ENCODE measurements around the gene GMEB2.
"Not testable (repeated sequence)": the region's sequence is repeated elsewhere in the genome, so short reads cannot be mapped to it uniquely, and the experiment has no call there.

The GMEB2 gene

DNA sequence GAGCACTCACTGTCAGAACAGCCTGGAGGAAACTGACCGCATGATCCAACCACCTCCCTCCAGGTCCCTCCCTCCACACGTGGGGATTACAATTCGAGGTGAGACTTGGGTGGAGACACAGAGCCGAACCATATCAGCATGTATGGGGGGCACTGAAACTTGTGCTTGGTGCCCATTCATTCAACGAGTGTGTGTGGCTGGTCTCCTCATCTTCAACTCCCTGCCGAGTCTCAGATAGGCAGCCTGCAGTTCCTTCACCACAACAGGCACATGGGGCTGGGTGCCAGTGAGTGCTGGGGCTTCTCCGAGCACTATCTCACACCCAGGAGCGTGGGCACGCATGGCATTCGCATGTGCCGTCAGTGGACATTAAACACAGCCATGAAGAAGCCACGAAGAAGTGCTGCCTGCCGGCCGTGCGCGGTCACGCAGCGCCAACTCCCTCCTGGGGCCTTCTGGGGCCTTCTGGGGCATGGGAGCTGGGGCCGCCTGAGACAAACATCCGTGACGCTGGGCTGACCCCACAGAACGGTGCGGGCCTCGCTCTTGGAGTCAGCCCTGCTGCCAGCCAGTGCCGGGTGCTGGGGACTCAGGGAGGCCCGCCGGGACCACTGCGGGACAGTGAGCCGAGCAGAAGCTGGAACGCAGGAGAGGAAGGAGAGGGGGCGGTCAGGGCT is 30.5 kb upstream of the GMEB2 start:
- no peak for DNase-seq (ENCODE audit: low spot score)

DNA sequence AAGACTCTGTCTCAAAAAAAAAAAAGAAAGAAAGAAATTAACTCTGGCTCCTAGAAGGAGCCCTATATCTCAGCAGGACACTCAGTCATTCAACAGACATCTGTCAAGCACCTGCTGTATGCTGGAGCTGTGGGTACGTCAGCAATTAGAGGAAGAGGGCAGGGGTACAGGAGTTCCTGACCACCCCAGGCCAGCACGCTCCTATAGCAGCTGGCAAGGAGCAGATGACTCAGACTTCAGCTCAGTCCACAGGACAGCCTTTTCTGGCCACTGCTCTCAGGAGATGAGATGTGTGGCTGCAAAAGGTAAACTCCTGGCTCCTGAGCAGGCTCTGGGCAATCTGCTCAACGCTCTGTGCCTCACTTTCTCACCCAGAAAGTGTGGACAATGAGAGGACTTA is 29.6 kb upstream of the GMEB2 start:
- no peak for DNase-seq (ENCODE audit: low spot score)

DNA sequence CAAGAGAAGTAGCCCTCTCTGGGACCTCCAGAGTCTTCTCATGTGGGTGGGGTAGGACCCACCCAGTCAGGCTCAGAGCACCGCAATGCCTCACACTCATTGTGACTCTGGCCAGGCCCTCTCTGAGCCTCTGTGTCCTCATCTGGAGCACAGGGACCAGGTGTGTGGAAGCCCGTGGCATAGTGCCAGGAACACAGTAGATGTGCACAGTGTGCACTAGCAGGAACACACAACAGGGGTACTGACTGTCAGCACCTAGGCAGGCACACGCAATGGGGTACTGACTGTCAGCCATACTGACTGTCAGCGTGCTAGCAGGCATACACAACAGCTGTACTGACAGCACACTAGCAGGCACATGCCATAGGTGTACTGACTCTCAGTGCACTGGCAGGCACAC is 28.3 kb upstream of the GMEB2 start:
- DNase-seq (ENCODE audit: low spot score), result no peak

DNA sequence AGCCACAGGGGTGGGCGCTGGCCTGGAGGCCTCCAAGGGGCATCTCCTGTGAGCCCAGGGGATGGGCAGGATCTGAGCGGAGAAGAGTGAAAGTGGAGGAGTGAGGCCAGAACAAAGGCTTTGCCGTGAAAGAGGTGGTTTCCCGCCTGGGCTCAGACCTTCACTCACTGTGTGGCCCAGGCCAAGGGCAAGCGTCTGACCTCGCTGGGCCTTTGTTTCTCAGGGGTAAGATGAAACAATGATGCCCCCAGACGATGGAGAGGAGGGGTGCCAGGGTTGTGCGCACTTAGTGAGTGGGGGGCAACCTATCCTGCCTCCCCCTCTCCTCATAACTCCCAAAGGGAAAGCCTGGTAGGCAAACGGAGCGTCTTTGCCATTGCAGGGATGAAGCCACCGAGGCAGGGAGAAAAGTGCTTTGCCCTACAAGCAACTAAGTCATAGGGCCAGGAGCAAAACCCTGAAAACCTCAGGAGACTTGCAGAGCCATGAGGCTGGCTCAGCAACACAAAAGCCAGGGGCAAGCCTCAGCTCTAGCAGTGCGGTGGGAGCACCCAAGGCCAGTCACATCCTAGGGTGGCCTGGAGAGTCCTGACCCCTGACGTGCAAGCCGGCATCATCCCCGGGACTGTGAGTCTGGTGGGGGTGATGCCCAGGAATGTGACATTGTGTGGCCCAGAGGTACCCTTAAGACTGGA is 27.2 kb upstream of the GMEB2 start:
- DNase-seq (ENCODE audit: low spot score), result no peak

DNA sequence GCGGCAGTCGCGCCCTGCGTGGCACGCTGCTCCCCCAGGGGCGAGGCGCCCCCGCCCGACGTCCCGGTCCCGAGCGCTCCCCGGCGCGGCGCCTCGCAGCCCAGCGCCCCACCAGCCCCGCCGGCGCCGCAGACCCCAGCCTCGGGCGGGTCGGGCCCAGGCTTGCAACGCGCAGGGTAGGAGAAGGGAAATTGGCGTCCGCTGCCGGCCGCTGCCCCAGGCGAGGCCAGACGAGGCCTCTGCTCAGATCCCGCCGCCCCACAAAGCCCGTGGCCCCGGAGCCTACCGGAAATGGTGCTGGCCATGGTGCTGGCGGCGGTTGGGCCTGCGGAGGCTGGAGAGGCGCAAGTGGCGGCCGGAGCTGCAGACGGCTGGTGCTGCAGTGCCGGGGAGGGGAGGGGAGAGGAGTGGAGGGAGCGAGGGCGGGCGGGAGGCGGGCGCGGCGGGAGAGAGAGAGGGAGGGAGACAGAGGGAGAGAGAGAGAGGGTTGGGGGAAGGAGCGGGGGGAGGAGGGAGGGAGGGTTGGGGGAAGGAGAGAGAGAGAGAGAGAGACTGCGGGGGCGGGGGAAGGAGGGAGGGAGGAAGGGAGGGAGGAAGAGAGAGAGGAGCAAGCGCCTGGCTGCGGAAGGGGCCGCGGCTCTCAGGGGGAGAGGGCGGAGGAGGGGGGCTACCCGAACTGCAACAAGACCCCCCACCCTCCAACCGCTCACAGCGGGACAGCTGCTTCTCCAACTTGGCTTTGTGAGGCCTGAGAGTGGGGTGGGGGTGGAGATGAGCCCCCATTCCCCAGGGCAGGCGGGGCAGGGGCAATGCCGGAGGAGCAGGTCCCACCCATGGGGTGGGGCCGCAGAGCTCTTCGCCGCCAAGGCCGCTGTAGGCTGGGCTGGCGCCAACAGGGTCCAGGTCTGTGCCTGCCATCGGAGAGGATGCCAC is 26.4 kb upstream of the GMEB2 start, which contains the start of gene STMN3:
Gene STMN3 (minus strand): TSS at position 384 of the 933 bp plus-strand sequence. CDS start 79 bp downstream, at position 305.
- DNase-seq (ENCODE audit: low spot score), result peak; percentile 88

DNA sequence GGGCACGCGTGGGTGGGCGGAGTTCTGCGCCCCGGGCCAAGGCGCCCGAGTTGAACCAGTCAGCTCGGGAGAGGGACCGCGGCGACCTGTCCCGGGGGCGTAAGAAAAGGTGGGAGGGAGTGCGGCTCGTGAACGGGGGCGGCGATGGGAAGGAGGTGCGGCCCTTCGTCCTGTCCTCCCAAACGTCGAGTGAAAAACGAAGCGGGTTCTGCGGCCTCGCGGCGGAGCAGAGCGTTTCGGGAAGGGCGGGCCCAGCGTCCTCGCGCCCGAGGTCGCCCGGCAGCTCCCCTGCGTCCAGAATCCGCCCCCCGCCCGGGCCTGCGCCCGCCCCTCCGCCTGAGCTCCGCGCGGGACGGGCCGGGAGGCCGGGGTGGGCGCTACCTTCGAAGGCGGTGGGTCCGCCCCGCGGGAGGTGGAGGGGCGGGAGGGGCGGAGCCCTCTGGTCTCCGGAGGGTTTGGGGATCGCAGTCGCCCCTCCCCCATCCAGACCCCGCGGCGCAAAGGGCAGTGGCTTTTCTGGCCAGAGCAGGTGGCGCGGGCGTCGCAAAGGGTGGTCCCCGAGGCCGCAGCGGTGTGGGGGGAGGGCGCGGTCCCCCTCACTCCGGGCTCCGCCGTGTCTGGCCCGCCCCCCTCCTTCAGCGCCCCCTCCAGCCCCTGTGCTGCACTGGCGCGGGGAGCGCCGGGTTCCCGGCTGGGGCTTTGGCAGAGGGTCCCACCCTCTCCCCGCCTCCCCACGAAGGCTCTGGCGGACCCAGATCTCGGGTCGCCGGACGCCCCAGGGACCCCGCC is 25.5 kb upstream of the GMEB2 start:
- no peak for DNase-seq (ENCODE audit: low spot score)

DNA sequence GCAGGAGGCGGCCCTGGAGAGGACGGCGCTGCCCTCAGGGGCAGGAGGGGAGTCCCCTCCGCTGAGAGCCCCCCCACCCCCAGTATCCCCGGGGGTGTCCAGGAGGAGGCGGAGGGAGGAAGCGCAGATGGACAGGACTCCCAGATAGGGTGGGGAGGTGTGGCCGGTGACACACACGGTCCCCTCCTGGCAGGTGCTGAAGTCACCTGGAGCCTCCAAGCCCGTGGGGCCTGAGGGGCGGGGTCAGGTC is 25.0 kb upstream of the GMEB2 start:
- DNase-seq (ENCODE audit: low spot score), result no peak

DNA sequence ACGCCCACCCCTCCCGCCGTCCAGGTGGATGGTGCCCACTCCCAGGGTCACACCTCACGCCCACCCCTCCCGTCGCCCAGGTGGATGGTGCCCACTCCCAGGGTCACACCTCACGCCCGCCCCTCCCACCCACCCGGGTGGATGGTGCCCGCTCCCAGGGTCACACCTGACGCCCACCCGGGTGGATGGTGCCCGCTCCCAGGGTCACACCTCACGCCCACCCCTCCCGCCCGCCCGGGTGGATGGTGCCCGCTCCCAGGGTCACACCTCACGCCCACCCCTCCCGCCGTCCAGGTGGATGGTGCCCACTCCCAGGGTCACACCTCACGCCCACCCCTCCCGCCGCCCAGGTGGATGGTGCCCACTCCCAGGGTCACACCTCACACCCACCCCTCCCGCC is 23.6 kb upstream of the GMEB2 start:
- not testable (repeated sequence) for DNase-seq (ENCODE audit: low spot score)

DNA sequence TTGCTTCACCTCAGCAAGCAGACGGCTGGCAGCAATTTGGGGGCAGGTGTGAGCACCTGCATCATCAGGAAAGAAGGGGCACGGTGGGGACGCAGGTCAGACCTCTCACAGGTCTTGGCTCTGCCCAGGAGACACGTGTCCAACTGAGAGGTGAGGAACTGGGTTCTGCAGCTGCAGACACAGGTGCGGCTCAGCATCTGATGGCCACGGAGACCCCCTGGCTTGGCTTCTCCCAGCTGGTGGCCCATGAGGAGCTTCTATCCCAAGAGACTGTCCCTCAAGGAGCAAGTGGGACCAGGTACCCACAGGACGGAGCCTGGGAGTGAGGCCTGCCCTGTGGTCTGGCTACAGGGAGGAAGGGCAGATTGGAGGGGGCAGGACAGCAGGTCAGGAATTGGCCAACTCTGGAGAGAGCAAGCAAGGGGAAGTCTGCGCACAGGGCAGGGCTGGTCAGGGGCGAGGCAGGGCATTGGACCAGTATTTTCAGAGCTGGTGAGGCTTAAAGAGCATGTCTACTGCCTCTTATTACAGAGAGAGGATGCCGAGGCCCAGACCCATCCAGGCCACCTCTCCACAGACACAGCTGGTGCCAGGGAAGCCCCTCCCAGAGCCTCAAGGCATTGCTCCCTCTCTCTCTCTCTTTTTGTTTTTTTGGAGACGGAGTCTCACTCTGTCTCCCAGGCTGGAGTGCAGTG is 22.1 kb upstream of the GMEB2 start:
- no peak for DNase-seq (ENCODE audit: low spot score)

DNA sequence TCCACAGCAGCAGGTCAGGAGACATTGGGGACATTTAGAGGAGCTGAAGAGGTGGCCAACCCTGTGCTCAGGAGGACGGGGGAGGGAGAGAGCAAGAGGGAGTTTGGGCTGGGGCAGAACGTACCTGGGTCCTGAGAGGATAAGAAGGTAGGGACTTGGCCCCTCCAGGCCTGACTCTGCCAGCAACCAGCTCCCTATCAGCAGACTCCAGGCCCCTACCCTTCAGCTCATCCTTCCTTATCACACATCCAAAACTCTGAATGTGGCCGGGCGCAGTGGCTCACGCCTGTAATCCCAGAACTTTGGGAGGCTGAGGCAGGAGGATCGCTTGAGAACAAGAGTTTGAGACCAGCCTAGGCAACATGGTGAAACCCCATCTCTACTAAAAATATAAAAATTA is 21.3 kb upstream of the GMEB2 start:
- DNase-seq (ENCODE audit: low spot score), result no peak

DNA sequence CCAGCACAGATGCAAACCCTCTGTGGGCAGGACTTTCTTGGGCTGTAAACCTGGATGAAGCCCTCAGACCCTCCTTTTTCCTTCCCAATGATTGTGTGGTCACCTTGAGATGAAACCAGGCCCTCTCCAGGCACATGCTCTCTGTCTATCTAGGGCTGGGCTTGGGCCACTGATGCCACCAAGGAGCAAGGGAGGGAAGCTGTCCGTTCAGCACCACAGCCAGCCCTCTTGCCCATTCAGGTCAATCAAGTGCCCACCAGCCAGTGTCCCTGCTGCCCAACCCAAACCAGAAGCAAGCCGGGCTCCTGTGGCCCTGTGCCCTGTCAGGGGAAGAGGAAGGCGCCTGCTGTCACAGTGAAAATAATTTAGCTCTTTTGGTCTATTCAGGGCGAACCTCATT is 18.3 kb upstream of the GMEB2 start:
- DNase-seq (ENCODE audit: low spot score), result no peak

DNA sequence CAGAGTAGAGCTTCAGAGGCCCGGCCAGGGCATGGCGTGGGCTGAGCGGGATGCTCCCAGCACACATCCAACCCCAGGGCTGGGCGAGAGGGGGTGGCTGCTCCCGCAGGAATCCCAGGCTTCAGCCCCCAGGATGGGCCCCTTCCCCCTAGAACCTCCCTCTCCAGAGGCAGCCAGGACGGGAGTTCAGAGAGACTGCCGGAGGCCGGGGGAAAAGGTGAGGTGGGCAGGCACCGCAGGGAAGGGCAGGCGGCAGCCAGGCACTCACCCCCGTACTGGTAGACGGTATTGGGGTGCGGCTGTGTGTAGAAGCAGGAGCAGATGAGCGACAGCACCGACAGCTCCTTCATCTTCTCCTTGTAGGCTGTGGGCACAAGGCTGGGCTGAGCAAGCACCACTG is 17.0 kb upstream of the GMEB2 start:
- no peak for DNase-seq (ENCODE audit: low spot score)

DNA sequence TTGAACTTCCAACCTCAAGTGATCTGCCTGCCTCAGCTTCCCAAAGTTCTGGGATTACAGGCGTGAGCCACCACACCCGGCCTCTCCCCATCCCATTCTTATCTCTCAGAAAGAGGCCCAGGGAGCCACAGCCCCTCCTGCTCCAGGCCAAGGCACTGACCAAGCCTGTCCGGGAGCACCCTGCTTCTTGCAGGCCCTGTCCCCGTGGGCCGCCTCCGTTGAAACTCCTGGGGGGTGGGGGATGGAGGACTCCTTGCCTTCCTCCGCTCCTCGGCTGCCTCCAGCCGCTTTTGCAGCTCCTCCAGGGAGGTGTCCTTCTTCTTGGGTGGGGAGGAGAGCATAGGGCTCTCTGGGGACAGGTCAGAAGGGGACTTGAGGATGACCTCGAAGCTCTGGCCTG is 16.6 kb upstream of the GMEB2 start:
- DNase-seq (ENCODE audit: low spot score), result no peak

DNA sequence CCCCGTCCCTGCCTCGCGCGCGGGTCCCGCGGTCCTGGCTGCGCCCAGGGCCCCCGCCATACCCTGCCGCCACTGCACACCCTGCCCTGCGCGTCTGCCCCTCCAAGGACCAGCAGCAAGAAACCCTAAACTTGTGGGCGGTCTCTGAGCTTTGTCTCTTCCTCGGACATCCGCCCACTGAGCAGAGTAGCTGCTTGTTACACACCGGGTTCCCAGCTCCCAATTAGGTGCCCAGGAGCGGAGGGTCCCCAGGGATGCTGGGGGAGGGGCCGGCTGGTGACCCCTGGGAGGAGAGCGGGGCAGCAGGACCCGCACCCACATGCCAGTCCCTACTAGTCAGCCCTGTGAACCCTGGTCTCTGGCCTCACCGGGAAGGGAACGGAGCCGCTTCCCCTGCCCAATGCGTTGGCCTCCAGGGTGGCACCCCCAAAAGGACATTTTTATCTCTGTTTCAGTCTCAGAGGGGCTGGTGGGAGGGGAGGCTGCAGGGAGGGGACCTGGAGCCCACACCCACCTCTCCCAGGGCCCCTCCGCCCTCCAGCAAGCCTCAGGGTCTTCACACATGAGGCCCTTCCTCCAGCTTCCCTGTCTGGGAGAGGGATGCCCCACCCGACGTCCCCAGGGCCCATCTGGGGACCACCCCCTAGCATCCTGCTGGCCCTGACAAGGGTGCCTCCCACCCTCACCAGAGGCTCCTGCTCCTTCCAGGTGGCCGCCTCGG is 15.8 kb upstream of the GMEB2 start:
- DNase-seq (ENCODE audit: low spot score), result no peak

DNA sequence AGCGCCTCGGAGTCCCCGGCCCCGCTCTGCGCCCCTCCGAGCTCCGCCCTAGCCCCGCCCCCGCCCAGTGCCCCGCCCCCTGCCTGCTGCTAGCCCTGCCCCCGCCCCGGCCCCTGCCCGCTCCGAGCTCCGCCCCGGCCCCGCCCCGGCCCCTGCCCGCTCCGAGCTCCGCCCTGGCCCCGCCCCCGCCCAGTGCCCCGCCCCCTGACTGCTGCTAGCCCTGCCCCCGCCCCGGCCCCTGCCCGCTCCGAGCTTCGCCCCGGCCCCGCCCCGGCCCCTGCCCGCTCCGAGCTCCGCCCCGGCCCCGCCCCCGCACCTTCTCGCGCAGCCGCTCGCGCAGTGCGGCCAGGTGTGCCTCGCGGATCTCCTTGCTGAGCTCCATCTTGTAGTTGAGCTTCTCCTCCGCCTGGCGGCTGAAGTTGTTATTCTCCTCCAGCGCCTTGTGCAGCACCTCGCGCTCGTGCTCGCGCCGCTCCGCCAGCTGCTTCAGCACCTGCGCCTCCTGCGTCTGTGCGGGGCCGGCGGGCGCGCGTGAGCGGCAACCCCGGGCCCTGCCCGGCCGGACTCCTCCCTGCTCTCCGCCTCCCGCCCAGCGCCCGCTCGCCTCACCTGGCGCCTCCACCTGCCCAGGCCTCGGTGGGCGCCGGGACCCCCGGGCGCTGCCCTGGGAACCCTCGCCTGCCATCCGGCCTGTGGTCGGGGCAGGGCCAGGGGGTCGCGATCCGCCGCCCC is 15.1 kb upstream of the GMEB2 start:
- peak; percentile 77 for DNase-seq (ENCODE audit: low spot score)

DNA sequence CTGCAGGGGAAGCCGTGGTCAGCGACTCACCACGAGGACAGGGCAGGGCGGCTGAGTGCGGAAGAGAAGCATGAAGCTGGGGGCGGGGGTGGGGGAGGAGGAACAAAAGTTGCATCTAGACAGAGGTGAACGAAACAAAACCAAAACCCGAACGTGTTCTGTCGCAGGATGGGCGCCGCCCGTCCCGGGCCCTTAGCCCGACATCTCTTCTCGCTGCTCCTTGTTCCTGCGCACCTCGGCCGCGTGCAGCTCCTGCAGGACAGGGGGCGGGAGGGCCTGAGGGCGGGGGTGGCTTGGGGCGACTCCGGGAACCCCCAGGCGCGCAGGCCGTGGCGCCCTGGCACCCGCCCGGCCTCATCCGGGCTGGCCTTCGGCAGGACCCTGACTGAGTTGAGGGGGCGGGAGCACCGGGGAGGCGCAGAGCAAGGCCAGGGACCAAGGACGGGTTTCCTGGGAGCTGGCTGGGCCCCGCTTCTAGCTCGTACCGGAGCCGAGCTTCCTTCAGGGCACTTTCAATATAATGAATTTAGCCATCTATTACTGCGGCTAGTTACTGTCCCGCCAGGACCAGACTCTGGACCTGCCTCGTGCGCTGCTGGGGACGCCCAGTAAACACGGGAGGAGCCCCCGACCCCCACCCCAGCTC is 14.4 kb upstream of the GMEB2 start:
- no peak for DNase-seq (ENCODE audit: low spot score)

DNA sequence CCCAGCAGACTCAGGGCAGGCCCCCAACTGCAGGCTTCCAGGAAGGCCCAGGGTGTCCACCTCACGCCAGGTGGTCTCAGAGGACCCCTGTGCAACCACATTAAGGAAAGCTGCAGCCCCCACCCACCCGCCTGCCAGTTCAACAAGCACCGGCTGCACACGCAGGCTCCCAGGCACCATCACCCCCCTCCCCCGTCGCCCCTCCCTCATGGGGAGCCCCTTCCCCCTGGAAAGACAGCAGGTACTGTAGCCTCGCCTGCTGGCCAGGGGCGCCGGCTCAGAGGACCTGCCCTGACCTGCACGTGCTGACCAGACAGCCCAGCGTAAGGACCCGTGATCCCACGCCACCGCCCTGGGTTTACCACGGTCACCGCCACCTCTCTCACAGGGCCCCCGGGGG is 13.8 kb upstream of the GMEB2 start:
- DNase-seq (ENCODE audit: low spot score), result not testable (repeated sequence)

DNA sequence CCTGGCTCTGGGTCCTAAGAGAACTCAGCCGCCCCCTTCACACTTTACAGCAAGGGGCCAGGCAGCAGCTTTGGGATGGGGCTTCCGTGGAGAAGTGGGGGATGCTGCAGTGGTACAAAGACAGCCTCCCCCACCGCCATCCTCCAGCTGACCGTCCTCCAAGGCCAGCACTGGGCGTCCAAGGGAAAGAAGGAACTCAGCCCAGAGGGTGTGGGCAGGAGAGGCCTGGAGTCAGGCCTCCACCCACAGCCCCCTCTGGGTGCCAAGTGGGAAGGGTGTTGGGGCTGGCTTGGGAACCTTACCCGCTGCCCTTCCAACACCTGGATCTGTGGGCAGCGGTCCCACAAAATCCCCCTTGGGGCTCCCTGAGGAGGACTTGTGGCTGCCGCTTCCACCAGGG is 13.2 kb upstream of the GMEB2 start:
- DNase-seq (ENCODE audit: low spot score), result no peak

DNA sequence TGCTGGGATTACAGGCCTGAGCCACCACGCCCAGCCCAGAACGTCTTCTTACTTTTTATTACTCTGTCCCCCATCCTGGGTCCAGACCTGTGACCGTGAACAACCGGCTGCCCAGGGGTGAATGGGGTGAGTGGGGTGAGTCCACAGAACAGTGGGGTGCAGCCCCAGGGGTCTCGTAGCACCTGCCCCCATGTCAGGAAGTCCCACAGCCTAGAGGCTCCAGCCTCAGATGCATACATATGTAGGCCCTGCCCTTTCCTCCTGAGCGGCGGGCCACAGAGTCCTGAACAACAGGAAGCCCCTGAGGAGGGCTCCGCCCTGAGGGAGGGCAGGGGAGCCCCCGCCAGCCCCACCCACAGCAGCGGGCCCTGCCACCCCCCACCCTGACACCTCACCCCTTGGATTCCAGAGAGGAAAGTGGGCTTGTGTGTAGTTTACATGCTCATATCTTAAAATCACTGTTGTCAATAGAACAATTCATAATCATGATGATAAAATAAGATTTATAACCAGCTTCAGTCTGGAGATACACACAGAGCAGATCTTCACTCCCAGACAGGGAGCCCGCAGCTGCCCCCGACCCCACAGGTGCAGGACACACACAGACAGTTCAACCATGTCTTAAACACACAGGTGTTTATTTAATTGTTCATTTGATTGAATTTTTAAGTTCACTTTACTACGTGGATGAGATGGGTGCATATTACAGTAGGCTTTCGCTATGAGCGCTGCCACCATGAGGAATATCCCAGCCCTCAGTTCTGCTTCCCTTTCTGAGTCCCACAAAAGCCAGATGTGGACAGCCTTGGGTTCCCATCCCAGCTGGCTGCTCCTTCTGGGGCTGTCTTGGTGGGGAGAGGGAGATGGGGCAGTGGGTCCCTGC is 12.4 kb upstream of the GMEB2 start:
- DNase-seq (ENCODE audit: low spot score), result no peak

All from putamen (tissue), 1 donor.